GM19351 (cell line): ENCODE data around the gene ITGB3.
"Not testable (repeated sequence)": the region's sequence is repeated elsewhere in the genome, so short reads cannot be mapped to it uniquely, and the experiment has no call there.

Source experiments
- ATAC-seq: cut with Tn5 transposase; IDR thresholded peaks from one replicate; pipeline ENCODE4 v1.9.1; 2021; ENCODE audit warnings: mild to moderate bottlenecking, moderate library complexity; ENCODE audit not compliant: unreplicated experiment

Gene ITGB3

GRCh38 chr17:47253541-47254402, at the start of gene ITGB3:
Gene ITGB3, plus strand, starts transcription at chr17:47253827. Its CDS starts 35 bp downstream, at chr17:47253862.
- peak; percentile 87 for ATAC-seq

- no peak for ATAC-seq
These were observed 49.5 kb upstream of the ITGB3 start for GRCh38 chr17:47203984-47204721.

GRCh38 chr17:47204722-47205418, 48.8 kb upstream of the ITGB3 start:
- ATAC-seq = peak; percentile 54

GRCh38 chr17:47205419-47205963, 48.1 kb upstream of the ITGB3 start:
- peak; percentile 50 for ATAC-seq

- ATAC-seq = no peak
These were observed 46.2 kb upstream of the ITGB3 start for GRCh38 chr17:47207143-47208067.

- ATAC-seq = no peak
These were observed 44.7 kb upstream of the ITGB3 start, which contains the start of gene MYL4 for GRCh38 chr17:47208744-47209488. Gene MYL4, plus strand, starts transcription at chr17:47209348. Its CDS starts 75 bp downstream, at chr17:47209423.

- ATAC-seq = no peak
These were observed 44.1 kb upstream of the ITGB3 start for GRCh38 chr17:47209499-47209898.

GRCh38 chr17:47210105-47210504, 43.5 kb upstream of the ITGB3 start:
- ATAC-seq = no peak

- ATAC-seq = no peak
These were observed 42.8 kb upstream of the ITGB3 start for GRCh38 chr17:47210779-47211178.

- no peak for ATAC-seq
These were observed 41.2 kb upstream of the ITGB3 start for GRCh38 chr17:47212458-47212857.

GRCh38 chr17:47213540-47213939, 40.1 kb upstream of the ITGB3 start:
- no peak for ATAC-seq

- no peak for ATAC-seq
These were observed 38.7 kb upstream of the ITGB3 start for GRCh38 chr17:47214931-47215330.

GRCh38 chr17:47216821-47217220, 36.8 kb upstream of the ITGB3 start:
- not testable (repeated sequence) for ATAC-seq

- not testable (repeated sequence) for ATAC-seq
These were observed 36.3 kb upstream of the ITGB3 start for GRCh38 chr17:47217279-47217678.

- no peak for ATAC-seq
These were observed 34.7 kb upstream of the ITGB3 start for GRCh38 chr17:47218896-47219430.

- ATAC-seq = no peak
These were observed 33.8 kb upstream of the ITGB3 start for GRCh38 chr17:47219621-47220475.

- ATAC-seq = no peak
These were observed 33.1 kb upstream of the ITGB3 start for GRCh38 chr17:47220531-47220999.

- ATAC-seq = no peak
These were observed 32.5 kb upstream of the ITGB3 start for GRCh38 chr17:47221154-47221553.
